DOHH2 (cell line): ENCODE results near the gene GALNT17.

ENCODE experiments used
- H3F3A ChIP-seq: fragments of 200-600 bp; sonication (generic), shearing (Covaris generic); 2 replicates; pipeline ENCODE4 v1.6.0; 2016; ENCODE audit warnings: antibody characterized with exemption, mild to moderate bottlenecking; ENCODE audit not compliant: control insufficient read depth, insufficient read depth
- H3K27ac ChIP-seq: fragments of 200-600 bp; sonication (generic); 2 replicates; pipeline ENCODE4 v1.5.1; 2014; ENCODE audit warnings: low read depth, mild to moderate bottlenecking, low read length, moderate library complexity
- H3K27me3 ChIP-seq: fragments of 200-600 bp; sonication (generic); 2 replicates; pipeline ENCODE4 v1.6.1; 2014; ENCODE audit warnings: mild to moderate bottlenecking, low read length, mixed read lengths; ENCODE audit not compliant: control insufficient read depth
- H3K36me3 ChIP-seq: fragments of 200-600 bp; sonication (generic); 2 replicates; pipeline ENCODE4 v1.6.1; 2014; ENCODE audit warnings: mild to moderate bottlenecking, low read length, moderate library complexity, mixed read lengths; ENCODE audit not compliant: control insufficient read depth
- H3K4me1 ChIP-seq: fragments of 200-600 bp; sonication (generic); 2 replicates; pipeline ENCODE4 v1.6.1; 2014; ENCODE audit warnings: mild to moderate bottlenecking, low read length, mixed read lengths; ENCODE audit not compliant: control insufficient read depth
- H3K4me2 ChIP-seq: fragments of 200-600 bp; sonication (generic); 2 replicates; pipeline ENCODE4 v1.6.0; 2014; ENCODE audit warnings: mild to moderate bottlenecking, low read length, moderate library complexity
- H3K4me3 ChIP-seq: fragments of 200-600 bp; sonication (generic); 2 replicates; pipeline ENCODE4 v1.5.1; 2014; ENCODE audit warnings: mild to moderate bottlenecking, low read length, mixed read lengths
- H3K79me2 ChIP-seq: fragments of 200-600 bp; sonication (generic); 2 replicates; pipeline ENCODE4 v1.6.1; 2014; ENCODE audit warnings: mild to moderate bottlenecking, low read length, mixed read lengths; ENCODE audit not compliant: control insufficient read depth
- H3K9me2 ChIP-seq: fragments of 200-600 bp; sonication (generic); replicated peaks from 2 replicates; pipeline ENCODE4 v1.6.1; 2014; ENCODE audit warnings: mild to moderate bottlenecking, low read length, mixed read lengths; ENCODE audit not compliant: control insufficient read depth
- H3K9me3 ChIP-seq: fragments of 200-600 bp; sonication (generic); 2 replicates; pipeline ENCODE4 v1.6.1; 2014; ENCODE audit warnings: antibody characterized with exemption, low read length, mixed read lengths; ENCODE audit not compliant: control insufficient read depth, insufficient read depth
- H4K20me1 ChIP-seq: fragments of 200-600 bp; sonication (generic); 2 replicates; pipeline ENCODE4 v1.6.0; 2014; ENCODE audit warnings: low read depth, mild to moderate bottlenecking, antibody characterized with exemption, low read length, moderate library complexity; ENCODE audit not compliant: control insufficient read depth, insufficient read depth
- CTCF ChIP-seq: fragments of 200-600 bp; sonication (generic); IDR thresholded peaks from one replicate; pipeline ENCODE4 v1.5.1; 2014; ENCODE audit warnings: antibody characterized with exemption, mild to moderate bottlenecking, low read depth, low read length; ENCODE audit not compliant: poor library complexity, severe bottlenecking
- EZH2phosphoT487 ChIP-seq: fragments of 200-600 bp; sonication (generic); IDR thresholded peaks from 2 replicates; pipeline ENCODE4 v1.6.1; 2017; ENCODE audit warnings: borderline replicate concordance, mild to moderate bottlenecking, antibody characterized with exemption, low read length, moderate library complexity, mixed read lengths

Gene GALNT17

GRCh38 chr7:71443191-71443530 lies 311.2 kb downstream of the GALNT17 start:
- H3K79me2 ChIP-seq: no peaks in the 10 kb centered on the region
- H3K4me3 ChIP-seq: no peak overlapping the region
- no peak overlapping the region for H3K27ac ChIP-seq
- H4K20me1 ChIP-seq: no peaks in the 10 kb centered on the region
- no peak for TF ChIP-seq EZH2phosphoT487
- no peak for TF ChIP-seq CTCF
- H3K9me3 ChIP-seq: peaks cover 18% of the 10 kb centered on the region; the same call in 1 of the 2 replicates
- no peak overlapping the region for H3K4me2 ChIP-seq
- H3K9me2 ChIP-seq: no peaks in the 10 kb centered on the region
- no peaks in the 10 kb centered on the region for H3K27me3 ChIP-seq
- no peaks in the 10 kb centered on the region for H3F3A ChIP-seq
- H3K4me1 ChIP-seq: no peaks in the 10 kb centered on the region
- no peaks in the 10 kb centered on the region for H3K36me3 ChIP-seq

GRCh38 chr7:71444130-71444529 lies 312.2 kb downstream of the GALNT17 start:
- no peak for TF ChIP-seq EZH2phosphoT487
- no peak for TF ChIP-seq CTCF
- Histone ChIP-seq H3K4me1 (no peaks in the 10 kb centered on the region), H3K27ac (no peak overlapping the region), H3K9me3 (peaks cover 17% of the 10 kb centered on the region; the same call in 1 of the 2 replicates), H3K9me2 (no peaks in the 10 kb centered on the region), H3K4me2 (no peak overlapping the region), H4K20me1 (no peaks in the 10 kb centered on the region), H3K27me3 (no peaks in the 10 kb centered on the region), H3K4me3 (no peak overlapping the region), H3K36me3 (no peaks in the 10 kb centered on the region), H3K79me2 (no peaks in the 10 kb centered on the region), H3F3A (no peaks in the 10 kb centered on the region)

GRCh38 chr7:71453630-71454029 lies 321.7 kb downstream of the GALNT17 start:
- H3K9me3 ChIP-seq: no peaks in the 10 kb centered on the region
- no peaks in the 10 kb centered on the region for H3K27me3 ChIP-seq
- no peaks in the 10 kb centered on the region for H3K79me2 ChIP-seq
- H3K4me1 ChIP-seq: no peaks in the 10 kb centered on the region
- H3K36me3 ChIP-seq: no peaks in the 10 kb centered on the region
- no peaks in the 10 kb centered on the region for H3F3A ChIP-seq
- no peaks in the 10 kb centered on the region for H3K9me2 ChIP-seq
- no peak overlapping the region for H3K4me3 ChIP-seq
- no peak overlapping the region for H3K4me2 ChIP-seq
- TF ChIP-seq CTCF (no peak), EZH2phosphoT487 (no peak)
- no peaks in the 10 kb centered on the region for H4K20me1 ChIP-seq
- H3K27ac ChIP-seq: no peak overlapping the region

- Histone ChIP-seq H4K20me1 (no peaks in the 10 kb centered on the region), H3K79me2 (no peaks in the 10 kb centered on the region), H3K9me2 (no peaks in the 10 kb centered on the region), H3K27ac (no peak overlapping the region), H3K27me3 (no peaks in the 10 kb centered on the region), H3K36me3 (no peaks in the 10 kb centered on the region), H3K4me1 (no peaks in the 10 kb centered on the region), H3K4me2 (no peak overlapping the region), H3F3A (no peaks in the 10 kb centered on the region), H3K9me3 (no peaks in the 10 kb centered on the region), H3K4me3 (no peak overlapping the region)
- no peak for TF ChIP-seq CTCF
- no peak for TF ChIP-seq EZH2phosphoT487
Measured at GRCh38 chr7:71454981-71455380, 323.0 kb downstream of the GALNT17 start.
